Activated CD8-positive, alpha-beta memory T cell treated with anti-CD3 and anti-CD28 coated beads, Interleukin-2, amount 50 U/mL, for 1 hour (primary cell): ENCODE results near the gene FKBP1B.
A peak's percentile ranks its signal among the peaks of the same experiment; 100 is the strongest.
"Not testable (repeated sequence)": the region's sequence is repeated elsewhere in the genome, so short reads cannot be mapped to it uniquely, and the experiment has no call there.

Experiments
- DNase-seq: peaks from one replicate; pipeline ENCODE4 v3.0.0-alpha.2; 2020; ENCODE audit errors: extremely low read depth

Gene FKBP1B

DNA sequence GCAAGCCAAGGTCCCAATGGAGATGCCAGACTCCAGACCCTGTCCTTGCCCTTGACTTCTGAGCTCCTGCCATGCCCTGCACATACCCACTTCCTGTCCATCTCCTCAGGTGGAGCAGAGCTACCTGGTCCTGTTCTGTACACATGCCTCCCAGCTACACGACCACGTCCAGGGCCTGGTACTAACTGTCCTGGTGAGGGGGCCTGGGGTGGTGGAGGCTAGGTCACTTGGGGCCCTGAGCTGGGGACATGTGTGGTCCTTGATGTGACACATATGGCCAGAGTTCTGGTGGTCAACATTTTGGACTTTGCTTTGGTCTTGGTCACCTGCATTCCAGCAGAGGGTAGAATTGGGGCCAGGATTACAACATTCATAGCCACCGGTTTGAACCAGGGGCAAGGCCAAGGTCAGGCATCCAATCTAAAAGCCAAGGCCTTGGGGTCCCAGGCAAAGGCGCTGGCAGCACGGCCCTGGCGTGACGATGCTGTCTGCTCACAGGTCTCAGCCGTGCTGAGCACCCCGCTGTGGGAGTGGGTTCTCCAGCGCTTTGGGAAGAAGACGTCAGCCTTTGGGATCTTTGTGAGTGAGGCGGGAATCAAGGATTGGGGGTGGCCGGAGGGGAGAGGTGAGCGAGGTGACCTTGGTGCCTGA lies 27.1 kb upstream of the FKBP1B start:
- DNase-seq = no peak

- DNase-seq = no peak
These were observed 26.5 kb upstream of the FKBP1B start for GRCh38 chr2:24022975-24023575.

- no peak for DNase-seq
These were observed 25.5 kb upstream of the FKBP1B start for GRCh38 chr2:24024018-24024417.

DNA sequence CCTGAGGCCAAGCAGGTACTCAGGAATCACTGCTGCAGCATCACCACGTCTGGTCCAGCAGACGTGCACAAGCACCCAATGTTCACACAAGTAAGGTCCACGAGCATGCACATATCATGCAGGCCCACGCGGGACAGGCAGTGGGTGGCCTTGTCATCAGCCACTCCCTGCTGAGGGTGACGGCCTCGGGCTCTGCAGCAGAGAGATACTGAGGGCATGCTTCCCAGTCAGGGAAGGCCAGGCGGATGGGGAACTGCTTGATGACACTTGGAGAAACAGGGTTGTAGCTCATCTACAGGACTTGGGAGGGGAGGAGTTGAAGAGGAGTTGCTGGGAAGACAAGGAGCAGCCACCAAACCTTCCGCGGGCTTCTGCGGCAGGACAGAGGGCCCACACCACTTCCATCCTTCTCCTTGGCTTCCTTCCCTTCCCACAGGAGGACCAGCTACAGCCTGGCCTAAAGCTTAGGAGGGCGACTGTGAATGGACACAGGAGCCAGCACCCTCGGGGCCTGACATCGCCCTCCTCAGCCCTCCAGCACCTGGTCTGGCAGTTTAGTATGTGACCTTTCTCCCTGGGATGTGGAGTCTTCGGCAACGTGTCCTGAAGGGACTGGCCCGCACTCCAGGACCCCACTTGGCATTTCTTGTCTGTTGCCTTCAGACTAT lies 24.4 kb upstream of the FKBP1B start:
- no peak for DNase-seq

- DNase-seq = no peak
These were observed 23.3 kb upstream of the FKBP1B start for GRCh38 chr2:24026233-24026632.

DNA sequence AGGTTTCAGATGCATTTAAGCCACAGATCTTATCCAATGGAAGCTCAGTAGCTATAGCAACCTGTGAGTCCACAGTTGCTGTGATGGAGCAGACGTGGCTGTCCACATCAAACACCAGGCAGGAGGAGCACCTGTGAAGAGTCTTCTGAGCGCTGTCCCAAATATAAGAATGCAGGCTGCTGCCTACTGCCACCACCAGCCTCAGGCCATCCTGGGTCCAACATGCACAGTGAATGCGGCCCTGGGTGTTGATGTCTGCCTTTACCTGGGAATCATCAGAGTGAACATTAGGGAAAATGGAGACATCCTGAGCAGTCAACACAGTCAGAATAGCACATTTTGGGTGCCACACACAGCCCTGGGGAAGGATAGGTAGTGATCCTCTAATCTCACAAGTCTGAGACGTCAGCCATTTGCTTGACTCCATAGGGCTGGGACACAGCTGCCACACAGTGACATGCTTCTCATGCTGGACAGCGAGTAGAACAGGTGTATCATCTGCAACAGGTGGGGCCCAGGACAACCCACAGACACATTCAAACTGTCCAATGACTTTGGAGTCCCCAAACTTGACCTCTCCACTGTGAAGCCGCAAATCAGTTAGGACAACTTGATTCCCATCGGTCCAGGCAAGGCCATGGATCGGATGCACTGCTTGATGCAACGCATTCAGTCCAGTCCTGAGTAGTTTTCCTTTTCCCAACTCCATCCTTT lies 10.6 kb upstream of the FKBP1B start:
- no peak for DNase-seq

DNA sequence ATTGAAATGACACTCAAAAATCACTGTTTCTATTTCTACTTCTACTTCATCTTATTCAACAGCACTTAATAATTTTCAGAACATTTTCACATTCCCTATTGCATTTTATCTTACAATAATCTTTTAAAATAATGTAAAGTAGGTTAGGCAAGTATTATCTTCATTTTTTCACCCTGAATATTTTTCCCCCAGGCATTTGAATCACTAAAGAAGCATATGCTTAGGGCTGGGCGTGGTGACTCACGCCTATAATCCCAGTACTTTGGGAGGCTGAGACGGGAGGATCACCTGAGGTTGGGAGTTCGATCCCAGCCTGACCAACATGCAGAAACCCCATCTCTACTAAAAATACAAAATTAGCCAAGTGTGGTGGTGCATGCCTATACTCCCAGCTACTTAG lies 9.0 kb upstream of the FKBP1B start:
- no peak for DNase-seq

GRCh38 chr2:24043133-24043532 lies 6.4 kb upstream of the FKBP1B start:
- not testable (repeated sequence) for DNase-seq

DNA sequence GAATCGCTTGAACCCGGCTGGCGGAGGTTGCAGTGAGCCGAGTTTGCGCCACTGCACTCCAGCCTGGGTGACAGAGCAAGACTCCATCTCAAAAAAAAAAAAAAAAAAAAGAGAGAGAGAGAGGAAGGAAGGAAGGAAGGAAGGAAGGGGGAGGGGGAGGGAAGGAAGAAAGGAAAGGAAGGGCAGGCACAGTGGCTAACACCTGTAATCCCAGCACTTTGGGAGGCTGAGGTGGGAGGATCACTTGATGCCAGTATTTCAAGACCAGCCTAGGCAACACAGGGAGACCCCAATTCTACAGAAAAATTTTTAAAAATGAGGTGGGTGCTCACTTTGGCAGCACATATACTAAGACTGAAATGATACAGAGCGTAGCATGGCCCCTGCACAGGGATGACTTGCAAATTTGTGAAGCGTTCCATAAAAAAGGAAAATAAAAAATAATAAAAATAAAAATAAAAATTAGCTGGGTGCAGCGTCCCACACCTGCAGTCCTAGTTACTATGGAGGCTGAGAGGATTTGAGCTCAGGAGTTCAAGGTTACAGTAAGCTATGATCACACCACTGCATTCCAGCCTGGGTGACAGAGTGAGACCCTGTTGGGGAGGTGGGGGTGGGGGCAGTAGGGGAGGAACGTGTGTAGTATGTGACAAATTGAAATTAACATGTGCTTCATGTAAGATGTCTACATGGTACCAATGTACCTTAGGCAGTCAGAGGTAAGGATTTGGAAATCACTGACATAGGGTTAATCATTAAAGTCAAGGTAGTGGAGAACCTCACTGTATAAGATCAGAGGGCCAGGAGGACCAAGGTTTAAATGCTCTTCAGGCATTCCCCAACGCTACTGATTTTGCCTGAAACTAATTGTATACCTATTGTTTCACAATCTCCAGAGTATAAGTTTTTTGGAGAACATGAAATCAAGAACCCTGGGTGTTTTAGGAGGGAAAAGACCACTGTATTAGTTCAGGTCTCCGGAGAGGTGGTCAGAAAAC lies 3.7 kb upstream of the FKBP1B start:
- no peak for DNase-seq

- no peak for DNase-seq
These were observed 3.0 kb upstream of the FKBP1B start for GRCh38 chr2:24046599-24046929.

- DNase-seq = peak; percentile 92
These were observed 2.4 kb upstream of the FKBP1B start, which contains the start of gene WDCP for GRCh38 chr2:24046930-24047702. WDCP (minus strand) TSS chr2:24047391; CDS start chr2:24039494, 7,897 bp downstream.

DNA sequence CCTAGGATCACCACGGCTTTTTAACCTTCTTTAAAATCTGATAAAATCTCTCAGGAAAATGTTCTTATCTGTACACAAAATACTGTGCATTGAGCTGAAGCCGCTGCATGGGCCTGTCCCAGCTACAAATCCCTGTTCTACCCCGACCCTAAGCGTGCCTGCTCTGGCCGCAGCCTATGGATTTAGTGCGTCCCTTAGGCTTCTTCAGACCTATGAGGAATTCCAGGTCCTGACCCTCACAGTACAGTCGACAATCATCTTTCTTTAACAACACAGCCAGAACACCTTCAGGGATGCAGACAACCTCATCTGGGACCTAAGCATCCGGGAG lies 1.9 kb upstream of the FKBP1B start:
- DNase-seq = no peak

GRCh38 chr2:24048769-24049484 lies 614 bp upstream of the FKBP1B start:
- no peak for DNase-seq

GRCh38 chr2:24050041-24050979 lies 769 bp downstream of the FKBP1B start:
- DNase-seq = no peak

DNA sequence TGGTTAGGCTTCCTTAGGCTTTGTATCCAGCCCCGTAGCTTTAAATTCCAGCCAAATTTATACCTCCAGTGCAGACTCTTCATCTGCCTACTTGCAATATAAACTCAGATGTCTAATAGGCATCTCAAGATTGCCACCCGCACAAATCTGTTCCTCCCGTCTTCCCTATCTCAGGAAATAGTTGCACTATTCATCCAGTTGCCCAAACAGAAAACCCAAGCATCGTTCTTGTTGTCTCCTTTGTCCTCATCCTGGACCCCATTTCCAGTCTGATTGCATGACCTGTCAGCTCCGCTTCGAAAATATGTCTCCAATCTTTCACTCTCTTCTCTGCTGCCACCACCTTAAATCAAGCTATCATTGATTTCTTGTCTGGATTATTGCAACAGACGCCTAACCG lies 2.3 kb downstream of the FKBP1B start:
- no peak for DNase-seq

DNA sequence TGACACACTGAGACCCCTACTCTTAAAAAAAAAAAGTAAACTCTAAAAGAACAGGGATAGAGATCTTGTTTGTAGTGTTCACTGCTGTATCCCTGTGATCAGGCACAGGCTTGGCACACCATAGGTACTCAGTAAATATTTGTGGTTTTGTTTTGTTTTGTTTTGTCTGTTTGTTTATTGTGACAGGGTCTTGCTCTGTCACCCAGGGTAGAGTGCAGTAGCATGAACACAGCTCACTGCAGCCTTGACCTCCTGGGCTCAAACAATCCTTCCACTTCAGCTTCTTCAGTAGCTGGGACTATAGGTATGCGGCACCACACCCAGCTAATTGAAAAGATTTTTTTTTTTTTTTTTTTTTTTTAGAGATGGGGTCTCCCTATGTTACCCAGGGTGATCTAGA lies 3.4 kb downstream of the FKBP1B start:
- no peak for DNase-seq

- no peak for DNase-seq
These were observed 4.9 kb downstream of the FKBP1B start for GRCh38 chr2:24054366-24055010.

DNA sequence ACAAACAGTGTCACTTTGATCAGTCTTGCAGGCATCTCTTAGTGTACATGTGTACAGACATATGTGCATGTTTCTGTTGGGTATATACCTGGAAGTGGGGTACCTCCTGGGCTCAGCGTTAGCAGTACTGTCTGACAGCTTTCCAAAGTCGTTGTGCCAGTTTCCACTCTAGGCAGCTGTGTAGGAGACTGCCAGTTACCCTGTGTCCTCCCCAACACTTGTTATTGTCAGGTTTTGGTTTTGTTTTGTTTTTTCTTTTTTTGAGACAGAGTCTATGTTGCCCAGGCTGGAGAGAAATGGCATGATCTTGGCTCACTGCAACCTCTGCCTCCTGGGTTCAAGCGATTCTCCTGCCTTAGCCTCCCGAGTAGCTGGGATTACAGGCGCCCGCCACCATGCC lies 6.2 kb downstream of the FKBP1B start:
- no peak for DNase-seq
